Stimulated activated CD8-positive, alpha-beta memory T cell treated with anti-CD3 and anti-CD28 coated beads, Interleukin-7, amount 100 ng/mL, for 24 hours (primary cell): Measurements from ENCODE around the gene MLPH.

Experiments
- DNase-seq: peaks from one replicate; pipeline ENCODE4 v3.0.0-alpha.2; 2020; ENCODE audit warnings: low read depth

Gene MLPH

DNA sequence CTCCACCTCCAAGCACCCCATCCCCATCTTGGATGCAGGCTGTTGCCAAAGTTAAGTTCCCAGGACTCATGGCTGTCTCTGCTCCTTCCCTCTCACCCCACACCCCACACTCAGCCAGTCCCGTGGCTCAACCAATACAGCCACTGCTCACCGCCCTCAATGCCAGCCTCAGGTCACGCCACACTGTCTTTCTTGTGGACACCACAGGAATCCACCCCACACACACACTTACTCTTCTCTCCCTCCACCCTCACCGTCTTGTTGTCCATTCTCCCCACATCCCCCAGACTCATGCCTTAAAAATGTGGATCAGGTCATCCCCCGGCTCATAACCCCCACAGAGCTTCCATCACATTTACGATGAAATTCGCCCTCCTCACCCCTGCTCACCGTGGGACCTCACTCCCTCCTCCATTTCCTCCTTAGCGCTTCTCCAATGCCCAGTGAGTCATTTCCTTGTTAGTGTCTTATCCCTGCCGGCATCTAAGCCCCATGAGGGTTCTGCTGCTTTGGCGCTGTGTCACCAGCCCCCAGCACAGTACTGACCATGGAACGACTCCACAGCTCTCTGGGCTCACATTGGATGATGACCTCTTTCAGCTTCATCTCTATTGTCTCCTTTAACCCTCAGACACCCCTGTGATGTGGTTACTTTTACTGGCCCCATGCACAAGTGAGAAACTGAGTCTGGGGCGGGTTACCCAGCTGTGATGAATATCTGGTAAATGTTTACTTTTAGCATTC lies 13.8 kb downstream of the MLPH start:
- no peak for DNase-seq

DNA sequence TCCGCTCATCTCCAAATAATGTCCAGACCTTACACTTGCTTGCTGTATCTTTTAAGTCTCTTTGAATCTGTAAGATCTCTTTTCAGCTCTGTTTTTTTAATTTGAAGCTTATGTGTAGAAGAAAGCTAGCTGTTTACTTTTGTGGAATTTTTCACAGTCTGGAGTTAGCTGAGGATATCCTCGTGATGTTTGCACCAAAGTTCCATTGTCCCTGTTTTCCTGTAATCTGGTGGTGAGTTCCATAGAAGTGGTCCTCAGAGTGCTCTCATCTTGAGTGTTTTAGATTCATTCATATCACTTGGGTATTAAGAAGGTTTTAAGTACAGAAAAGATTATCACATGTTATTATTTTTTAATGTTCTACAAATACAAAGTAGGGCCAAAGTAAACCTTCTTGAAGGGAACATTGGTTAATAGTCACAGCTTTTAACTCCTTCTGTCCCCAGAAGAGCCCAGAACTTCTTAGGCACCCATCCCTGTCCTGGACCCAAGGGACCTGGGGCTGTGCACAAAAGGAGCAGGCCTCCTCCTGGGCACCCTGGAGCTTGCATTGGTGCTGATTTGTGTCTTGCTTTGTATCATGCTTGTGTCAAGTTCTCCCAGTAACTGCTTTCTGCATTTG lies 15.0 kb downstream of the MLPH start:
- no peak for DNase-seq

DNA sequence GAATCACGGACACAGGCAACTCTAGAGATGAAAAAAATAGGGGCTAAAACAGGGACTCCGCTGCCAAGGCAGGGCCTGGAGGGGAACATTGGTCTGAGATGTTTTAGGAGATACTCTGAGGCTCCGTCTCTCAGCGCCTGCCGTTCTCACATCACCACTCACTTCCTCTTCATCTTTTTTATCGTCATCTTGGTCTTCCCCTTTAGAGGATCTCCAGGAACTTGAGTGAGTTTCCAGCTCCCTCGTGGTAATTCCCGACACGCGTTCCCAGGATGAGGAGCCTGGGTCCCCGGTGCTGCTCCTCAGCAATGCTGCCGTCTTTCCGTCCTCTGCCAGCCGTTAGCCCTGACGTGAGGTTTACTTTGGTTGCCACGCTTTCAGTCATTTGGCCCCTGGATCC lies 16.1 kb downstream of the MLPH start:
- no peak for DNase-seq

- no peak for DNase-seq
These were observed 18.3 kb downstream of the MLPH start for GRCh38 chr2:237505188-237505939.

- no peak for DNase-seq
These were observed 20.5 kb downstream of the MLPH start for GRCh38 chr2:237507512-237507911.

GRCh38 chr2:237508361-237508760 lies 21.3 kb downstream of the MLPH start:
- DNase-seq: no peak

GRCh38 chr2:237509151-237509550 lies 22.1 kb downstream of the MLPH start:
- no peak for DNase-seq

DNA sequence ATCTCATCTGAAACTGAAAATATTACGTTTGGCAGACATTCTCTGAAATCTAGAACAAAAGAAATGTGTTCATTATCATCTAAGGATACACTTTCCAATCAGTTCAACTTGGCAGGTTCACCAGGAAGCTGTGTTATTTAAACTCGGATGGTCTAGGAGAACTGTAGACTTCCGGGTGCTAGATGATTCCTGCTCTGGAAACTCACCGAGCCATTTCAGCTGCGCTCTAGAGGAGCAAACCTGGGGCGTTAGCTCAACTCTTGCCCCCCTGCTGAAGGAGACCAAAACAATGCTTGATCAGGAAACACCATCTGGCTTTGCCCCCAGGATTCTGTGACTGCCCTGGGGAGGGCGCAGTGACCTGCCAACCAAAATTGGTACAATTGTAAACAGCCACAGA lies 22.9 kb downstream of the MLPH start:
- DNase-seq: no peak

GRCh38 chr2:237510502-237511217 lies 23.6 kb downstream of the MLPH start:
- DNase-seq: no peak

DNA sequence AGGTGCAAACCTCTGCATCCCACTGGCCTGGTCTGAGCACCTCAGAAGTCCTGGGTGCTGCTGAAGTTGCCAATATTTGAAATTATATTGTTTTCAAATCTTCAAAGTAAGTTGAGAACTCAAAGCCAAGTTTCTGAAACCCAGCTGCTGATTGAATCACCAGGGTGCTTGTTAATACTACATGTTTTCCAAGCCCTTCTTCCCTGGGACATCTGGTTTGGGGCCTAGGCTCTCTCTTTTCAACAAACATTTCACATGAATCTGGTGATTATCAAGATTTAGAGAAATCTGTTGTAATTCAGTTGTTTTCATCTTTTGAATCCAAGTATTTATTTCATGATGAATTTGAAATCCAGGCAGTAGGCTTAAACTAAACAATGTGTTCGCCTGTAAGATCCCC lies 24.4 kb downstream of the MLPH start:
- no peak for DNase-seq

DNA sequence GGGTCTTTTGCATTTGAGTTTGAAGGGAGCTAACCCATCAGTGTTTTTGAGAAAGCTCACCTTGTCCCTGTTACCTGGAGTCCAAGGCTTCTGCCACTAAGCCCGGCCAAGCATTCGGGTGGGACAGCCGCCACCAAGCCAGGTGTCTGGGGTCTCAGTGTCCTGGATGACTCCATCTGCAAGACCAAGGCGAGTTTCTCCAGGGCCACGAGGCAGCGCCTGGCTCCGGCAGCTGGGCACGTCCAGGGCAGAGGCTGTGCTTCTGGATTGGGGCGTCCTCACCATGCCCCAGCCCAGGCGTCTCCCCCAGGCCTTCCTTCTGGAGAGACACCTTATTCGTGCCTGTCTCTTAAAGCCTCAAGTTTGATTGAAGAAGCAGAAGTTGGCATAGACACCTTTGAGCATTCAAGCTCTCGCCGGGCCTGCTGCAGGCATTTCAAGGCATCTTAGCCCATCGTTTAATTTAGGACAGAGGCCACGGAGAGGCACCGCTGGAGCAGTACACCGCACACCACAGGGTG lies 24.9 kb downstream of the MLPH start:
- DNase-seq: no peak

GRCh38 chr2:237512774-237513466 lies 25.9 kb downstream of the MLPH start:
- DNase-seq: peak; percentile 64

DNA sequence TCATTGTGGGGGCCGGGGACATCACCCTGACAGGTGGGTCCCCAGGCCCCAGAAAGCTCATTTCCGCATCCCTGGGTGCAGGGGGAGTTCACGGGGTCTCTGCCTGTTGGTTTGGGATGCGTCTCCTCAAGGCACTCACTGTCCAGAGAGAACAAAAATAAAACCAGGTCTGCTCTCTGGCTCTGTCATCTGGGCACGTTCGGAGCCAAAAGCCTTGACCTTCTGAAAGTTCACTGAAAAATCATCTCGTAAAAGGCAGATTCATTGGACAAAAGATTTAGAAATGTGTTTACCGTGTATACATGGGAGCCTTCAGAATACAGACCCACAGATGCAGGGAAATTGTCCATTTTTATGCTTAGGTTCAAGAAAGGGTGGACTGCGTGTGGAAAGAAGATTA lies 26.6 kb downstream of the MLPH start:
- DNase-seq: no peak

DNA sequence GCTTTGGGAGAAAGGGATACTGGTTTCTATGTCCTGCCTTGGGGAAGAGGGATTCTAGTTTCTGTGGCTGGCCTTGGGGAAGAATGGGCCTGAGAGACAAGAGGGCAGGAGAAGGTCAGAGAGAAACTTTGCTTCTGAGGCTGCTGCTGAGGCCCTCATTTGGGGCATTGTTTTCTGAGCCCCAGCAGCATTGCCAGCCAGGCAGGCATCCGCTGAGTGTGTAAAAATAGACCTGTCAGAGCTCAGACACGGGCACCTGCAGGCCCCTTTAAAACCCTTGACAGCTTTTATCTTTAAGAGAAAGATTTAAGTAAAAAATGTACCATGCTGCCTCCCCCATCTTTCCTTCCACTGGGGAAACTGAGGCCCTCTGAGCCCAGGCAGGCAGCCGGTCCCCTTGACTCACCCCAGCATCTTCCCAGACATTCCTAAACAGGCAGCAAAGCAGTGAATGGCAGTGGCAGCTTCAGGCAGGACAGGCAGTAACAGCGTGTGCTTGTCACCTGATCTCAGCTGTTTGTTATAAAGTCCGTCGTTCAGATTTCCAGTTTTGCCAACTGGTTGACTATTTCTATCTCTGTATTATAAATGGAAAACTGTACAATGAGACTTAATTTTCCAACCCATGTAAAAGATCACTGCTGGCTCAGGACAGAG lies 27.6 kb downstream of the MLPH start:
- DNase-seq: no peak

GRCh38 chr2:237515166-237515565 lies 28.1 kb downstream of the MLPH start:
- DNase-seq: no peak

DNA sequence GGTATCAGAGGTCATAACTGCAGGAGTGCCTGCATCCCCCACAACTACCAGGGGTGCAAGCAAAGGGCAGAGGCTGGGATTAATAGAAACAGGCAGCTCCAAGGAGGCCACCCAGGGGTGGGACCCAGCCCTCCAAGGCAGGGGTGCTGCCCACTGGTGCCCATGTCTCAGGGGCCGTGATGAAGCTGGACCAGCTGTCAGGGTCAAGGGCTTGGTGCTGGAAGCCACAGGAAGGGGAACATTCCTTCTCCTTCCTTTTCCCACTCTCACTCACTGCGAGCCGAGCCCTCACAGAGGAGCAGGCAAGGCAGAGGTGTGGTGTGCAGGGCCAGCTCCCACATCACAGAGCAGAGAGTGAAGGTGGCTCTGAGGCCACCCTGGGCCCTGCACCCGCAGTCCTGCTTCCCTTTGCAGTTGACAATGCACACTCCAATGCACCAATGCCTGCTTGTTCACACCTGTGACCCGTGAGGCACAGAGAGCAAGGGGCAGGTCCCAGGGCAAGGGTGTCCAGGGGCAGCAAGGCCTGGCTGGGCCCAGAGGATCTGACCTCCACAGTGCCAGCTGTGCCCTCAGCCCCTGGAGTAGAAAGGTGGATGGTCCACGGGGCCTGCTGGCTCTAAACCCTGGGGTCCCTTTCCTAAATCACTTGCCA lies 28.7 kb downstream of the MLPH start:
- no peak for DNase-seq

GRCh38 chr2:237517163-237517562 lies 30.1 kb downstream of the MLPH start:
- DNase-seq: no peak

DNA sequence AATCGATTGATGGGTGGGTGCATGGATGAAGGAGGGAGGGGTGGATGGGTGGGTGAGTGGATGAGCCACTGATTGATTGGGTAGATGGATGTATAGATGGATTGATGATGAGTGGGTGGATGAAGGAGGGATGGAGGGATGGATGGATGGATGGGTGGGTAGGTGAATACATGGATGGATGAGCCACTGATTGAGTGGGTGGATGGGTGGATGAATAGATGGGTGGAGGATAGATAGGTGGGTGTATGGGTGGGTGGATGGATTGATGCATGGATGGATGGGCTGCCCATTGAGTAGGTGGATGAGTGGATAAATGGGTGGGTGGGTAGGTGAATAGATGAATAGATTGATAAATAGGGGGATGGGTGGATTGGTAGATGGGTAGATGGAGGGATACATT lies 30.9 kb downstream of the MLPH start:
- no peak for DNase-seq

- DNase-seq: no peak
These were observed 32.6 kb downstream of the MLPH start for GRCh38 chr2:237519506-237520245.

- no peak for DNase-seq
These were observed 33.2 kb downstream of the MLPH start for GRCh38 chr2:237520290-237520689.
